LNCAP (cell line): Measurements from ENCODE around the gene LUZP1.

Experiments
- CTCF ChIP-seq: fragments of 450-650 bp; IDR thresholded peaks from 2 replicates; pipeline ENCODE4 v1.5.1; 2017; ENCODE audit warnings: mild to moderate bottlenecking

Gene LUZP1

GRCh38 chr1:23097316-23097715 is 71.3 kb downstream of the LUZP1 start:
- TF ChIP-seq CTCF, result no peak

- TF ChIP-seq CTCF, result no peak
Measured at GRCh38 chr1:23092447-23092846, 76.2 kb downstream of the LUZP1 start.

GRCh38 chr1:23091545-23091944 is 77.1 kb downstream of the LUZP1 start:
- no peak for TF ChIP-seq CTCF

GRCh38 chr1:23090056-23090455 is 78.6 kb downstream of the LUZP1 start:
- no peak for TF ChIP-seq CTCF

- TF ChIP-seq CTCF, result no peak
Measured at GRCh38 chr1:23088027-23088426, 80.6 kb downstream of the LUZP1 start.

GRCh38 chr1:23085696-23086095 is 83.0 kb downstream of the LUZP1 start:
- TF ChIP-seq CTCF, result no peak

- no peak for TF ChIP-seq CTCF
Measured at GRCh38 chr1:23084880-23085279, 83.8 kb downstream of the LUZP1 start.

GRCh38 chr1:23083714-23084480 is 84.8 kb downstream of the LUZP1 start:
- TF ChIP-seq CTCF, result no peak
